C4-2B (cell line): ENCODE measurements around the gene MYG1.

Experiments
- H3K27ac ChIP-seq: fragments of 450-650 bp; 2 replicates; pipeline ENCODE4 v1.5.1; 2017
- CTCF ChIP-seq: fragments of 450-650 bp; conservative IDR thresholded peaks from 2 replicates; pipeline ENCODE4 v1.5.1; 2017; ENCODE audit warnings: mild to moderate bottlenecking
- ZFX ChIP-seq: fragments of 450-650 bp; IDR thresholded peaks from 2 replicates; pipeline ENCODE4 v1.6.1; 2017

Gene MYG1

GRCh38 chr12:53274445-53274844, 25.1 kb upstream of the MYG1 start:
- H3K27ac ChIP-seq = no peak overlapping the region
- TF ChIP-seq CTCF (no peak), ZFX (no peak)

- no peak overlapping the region for H3K27ac ChIP-seq
- TF ChIP-seq ZFX = no peak
- TF ChIP-seq CTCF = no peak
Observed at GRCh38 chr12:53276511-53276910, 23.0 kb upstream of the MYG1 start.

- no peak for TF ChIP-seq ZFX
- TF ChIP-seq CTCF = no peak
Observed at GRCh38 chr12:53277981-53278380, 21.5 kb upstream of the MYG1 start.

GRCh38 chr12:53279283-53279869, 20.1 kb upstream of the MYG1 start:
- TF ChIP-seq ZFX (no peak), CTCF (no peak)
- H3K27ac ChIP-seq = no peak overlapping the region

More at GRCh38 chr12:53277981-53278380, 21.5 kb upstream of the MYG1 start:
- no peak overlapping the region for H3K27ac ChIP-seq

- no peak overlapping the region for H3K27ac ChIP-seq
- TF ChIP-seq ZFX (no peak), CTCF (no peak)
Observed at GRCh38 chr12:53279888-53280498, 19.5 kb upstream of the MYG1 start.

GRCh38 chr12:53286448-53286847, 13.0 kb upstream of the MYG1 start:
- TF ChIP-seq CTCF (no peak), ZFX (no peak)
- no peak overlapping the region for H3K27ac ChIP-seq

- H3K27ac ChIP-seq = no peak overlapping the region
- no peak for TF ChIP-seq ZFX
- peak; percentile 83 for TF ChIP-seq CTCF
Observed at GRCh38 chr12:53287741-53288216, 11.7 kb upstream of the MYG1 start.
